NT2/D1 (cell line): ENCODE measurements around the gene ARPC4.

Experiments used
- YY1 ChIP-seq: IDR thresholded peaks from 2 replicates; pipeline ENCODE4 v1.6.1; 2011; ENCODE audit not compliant: insufficient read length, insufficient read depth
- ZNF274 ChIP-seq: IDR thresholded peaks from 2 replicates; pipeline ENCODE4 v1.6.1; 2011; ENCODE audit warnings: mild to moderate bottlenecking, low read depth, low read length

GRCh38 chr3:9838856-9839255, 46.0 kb downstream of the ARPC4 start:
- TF ChIP-seq YY1 (no peak), ZNF274 (no peak)
